HCT116 (cell line): Measurements from ENCODE around the gene MMAA. TPM values are rescaled to one million over a fixed set of nuclear protein-coding genes. Genes with fewer than 3 reads are reported as not detected.

Experiments used
- ATAC-seq: fragments of 200-7000 bp; cut with Tn5 transposase; 2 replicates; pipeline ENCODE4 v1.9.1; 2020; ENCODE audit warnings: mild to moderate bottlenecking, moderate library complexity
- BruUV-seq: library from RNA; stranded (reverse); fragments of 400-500 nt; replicated peaks from 2 replicates; lab custom pipeline; 2021; lab: Mats Ljungman, UMichigan
- CTCF ChIA-PET: fragments of 300-600 bp; sonication (Branson Sonifier 250); formaldehyde crosslinking; loops from one replicate; lab custom pipeline; 2021; ENCODE audit warnings: antibody characterized with exemption; lab: Charles Lee
- POLR2A ChIA-PET: fragments of 300-600, 350-600 bp; sonication (Branson Sonifier 250); formaldehyde crosslinking; loops from one replicate; lab custom pipeline; 2021; ENCODE audit warnings: antibody characterized with exemption; lab: Charles Lee
- RAD21 ChIA-PET, 2 experiments: fragments of 300-600 bp; sonication (Branson Sonifier 250); formaldehyde crosslinking; loops; one replicate each; lab custom pipeline; 2023; ENCODE audit warnings: low total read pairs in 2 of 2; ENCODE audit not compliant: uncharacterized antibody in 2 of 2, unreplicated experiment in 2 of 2, low non-redundant PET in 1 of 2; lab: Charles Lee
- DNase-seq: peaks from one replicate; pipeline ENCODE4 v3.0.0-alpha.2; 2010; ENCODE audit warnings: low read depth, low spot score
- H2AFZ ChIP-seq: fragments of 200-600 bp; shearing (Covaris generic), sonication (generic); 2 replicates; pipeline ENCODE4 v1.6.1; 2017; ENCODE audit warnings: low read depth, mixed run types, mixed read lengths, antibody characterized with exemption, low read length; ENCODE audit not compliant: poor library complexity, severe bottlenecking
- H3K27ac ChIP-seq: 2 replicates; pipeline ENCODE4 v1.5.1; 2012; ENCODE audit warnings: low read depth, low read length
- H3K27me3 ChIP-seq: fragments of 200-600 bp; sonication (generic); 2 replicates; pipeline ENCODE4 v1.6.1; 2016; ENCODE audit warnings: mixed run types, low read length, mixed read lengths; ENCODE audit not compliant: insufficient read depth
- H3K36me3 ChIP-seq, 2 experiments: fragments of 200-500 bp in 1 of 2; fragments of 200-600 bp in 1 of 2; sonication (Bioruptor generic) in 1 of 2; sonication (generic) in 1 of 2; 2 replicates each; pipeline versions ENCODE4 v1.5.1 to v1.6.1; 2014 to 2016; ENCODE audit warnings: low read length in 2 of 2, inconsistent platforms in 1 of 2, mixed read lengths in 1 of 2, mixed run types in 1 of 2; ENCODE audit not compliant: insufficient read depth in 2 of 2, control insufficient read depth in 1 of 2
- H3K4me1 ChIP-seq, 2 experiments: fragments of 200-600 bp in 1 of 2; sonication (generic) in 1 of 2; 2 replicates each; pipeline versions ENCODE4 v1.5.1 to v1.6.1; 2012 to 2017; ENCODE audit warnings: low read length in 2 of 2, inconsistent platforms in 1 of 2, mild to moderate bottlenecking in 1 of 2, mixed read lengths in 1 of 2, mixed run types in 1 of 2, moderate library complexity in 1 of 2; ENCODE audit not compliant: insufficient read depth in 2 of 2, control insufficient read depth in 1 of 2
- H3K4me2 ChIP-seq: fragments of 200-600 bp; sonication (generic); 2 replicates; pipeline ENCODE4 v1.6.1; 2017; ENCODE audit warnings: mixed run types, low read length, mixed read lengths
- H3K4me3 ChIP-seq, 2 experiments: fragments of 200-600 bp in 1 of 2; sonication (generic) in 1 of 2; replicated peaks in 1 of 2; 2 replicates each; pipeline ENCODE4 v1.5.1; 2011 to 2016; ENCODE audit warnings: low read length in 2 of 2, control low read depth in 1 of 2, low read depth in 1 of 2, mild to moderate bottlenecking in 1 of 2, mixed read lengths in 1 of 2, mixed run types in 1 of 2
- H3K79me2 ChIP-seq: fragments of 200-600 bp; sonication (generic); 2 replicates; pipeline ENCODE4 v1.6.1; 2017; ENCODE audit warnings: mild to moderate bottlenecking, mixed run types, low read length, moderate library complexity, mixed read lengths; ENCODE audit not compliant: insufficient read depth
- H3K9ac ChIP-seq: fragments of 200-600 bp; sonication (generic); 2 replicates; pipeline ENCODE4 v1.6.1; 2016; ENCODE audit warnings: low read length, mixed read lengths
- H3K9me2 ChIP-seq: fragments of 200-600 bp; sonication (generic), shearing (Covaris generic); 2 replicates; pipeline ENCODE4 v1.6.1; 2017; ENCODE audit warnings: mixed run types, mild to moderate bottlenecking, moderate library complexity; ENCODE audit not compliant: insufficient read depth
- H3K9me3 ChIP-seq, 2 experiments: fragments of 200-500 bp in 1 of 2; fragments of 200-600 bp in 1 of 2; sonication (Bioruptor generic) in 1 of 2; sonication (generic) in 1 of 2; 2 replicates each; pipeline ENCODE4 v1.6.1; 2014 to 2017; ENCODE audit warnings: low read length in 2 of 2, mixed read lengths in 2 of 2, inconsistent platforms in 1 of 2, low read depth in 1 of 2, mild to moderate bottlenecking in 1 of 2, mixed run types in 1 of 2, moderate library complexity in 1 of 2; ENCODE audit not compliant: control insufficient read depth in 1 of 2, insufficient read depth in 1 of 2
- H4K20me1 ChIP-seq: fragments of 200-600 bp; sonication (generic), shearing (Covaris generic); 2 replicates; pipeline ENCODE4 v1.6.1; 2017; ENCODE audit warnings: mixed run types, mild to moderate bottlenecking, moderate library complexity; ENCODE audit not compliant: insufficient read depth
- EGR1 ChIP-seq: IDR thresholded peaks from 2 replicates; pipeline ENCODE4 v1.6.1; 2012; ENCODE audit warnings: low read depth
- ELF1 ChIP-seq: IDR thresholded peaks from 2 replicates; pipeline ENCODE4 v1.6.1; 2012; ENCODE audit warnings: low read depth, borderline replicate concordance
- EZH2 ChIP-seq: fragments of 200-600 bp; sonication (generic); IDR thresholded peaks from 2 replicates; pipeline ENCODE4 v1.6.1; 2017; ENCODE audit warnings: antibody characterized with exemption, mixed run types
- EZH2phosphoT487 ChIP-seq: fragments of 200-600 bp; IDR thresholded peaks from 2 replicates; pipeline ENCODE4 v1.6.1; 2018; ENCODE audit warnings: antibody characterized with exemption, borderline replicate concordance
- MAX ChIP-seq: IDR thresholded peaks from 2 replicates; pipeline ENCODE4 v1.6.1; 2012
- POLR2A ChIP-seq: IDR thresholded peaks from 2 replicates; pipeline ENCODE4 v1.7.0; 2011; ENCODE audit warnings: borderline replicate concordance; ENCODE audit not compliant: insufficient read depth, insufficient read length; ENCODE audit errors: extremely low read depth
- SIN3A ChIP-seq: IDR thresholded peaks from 2 replicates; pipeline ENCODE4 v1.6.1; 2012; ENCODE audit warnings: low read depth
- TCF7L2 ChIP-seq: IDR thresholded peaks from 2 replicates; pipeline ENCODE4 v1.7.0; 2011; ENCODE audit warnings: borderline replicate concordance, inconsistent platforms; ENCODE audit not compliant: insufficient read depth, insufficient read length; ENCODE audit errors: extremely low read depth
- YY1 ChIP-seq: IDR thresholded peaks from 2 replicates; pipeline ENCODE4 v1.6.1; 2011; ENCODE audit warnings: low read length, low read depth, moderate library complexity, mild to moderate bottlenecking; ENCODE audit not compliant: insufficient replicate concordance; ENCODE audit errors: extremely low read depth
- ZBTB33 ChIP-seq: IDR thresholded peaks from 2 replicates; pipeline ENCODE4 v1.6.1; 2011; ENCODE audit warnings: mild to moderate bottlenecking, low read length, moderate library complexity; ENCODE audit not compliant: insufficient replicate concordance; ENCODE audit errors: extremely low read depth
- ZFX ChIP-seq: fragments of 450-650 bp; IDR thresholded peaks from 2 replicates; pipeline ENCODE4 v1.6.1; 2017
- intact Hi-C: fragments of 100-400 bp; cut with micrococcal nuclease; formaldehyde crosslinking; loops from 2 replicates; pipeline ENCODE4 v1.10.0; 2022
- total RNA-seq: library from RNA; stranded (reverse); gene quantifications from one replicate; pipeline ENCODE4 v1.2.1, GENCODE V29; 2021; ENCODE audit not compliant: unreplicated experiment

MMAA gene
- total RNA-seq, 1 experiment from 2014 or later, result 3.6 TPM

- Histone ChIP-seq H3K36me3 (no peaks in the 10 kb centered on the region), H3K79me2 (no peaks in the 10 kb centered on the region), H3K27me3 (no peaks in the 10 kb centered on the region), H3K4me3 (no peak overlapping the region), H2AFZ (no peak overlapping the region), H3K9me2 (no peaks in the 10 kb centered on the region), H3K27ac (no peak overlapping the region), H3K9ac (no peak overlapping the region), H4K20me1 (no peaks in the 10 kb centered on the region), H3K4me2 (no peak overlapping the region), H3K9me3 (no peaks in the 10 kb centered on the region), H3K4me1 (peaks cover 11 to 17% of the 10 kb centered on the region in 2 experiments; a peak in 3 of 4 replicates)
- ATAC-seq, result no peak
- TF ChIP-seq EZH2 (no peak), SIN3A (no peak), ZBTB33 (no peak), ELF1 (no peak), ZFX (no peak), YY1 (no peak), MAX (no peak), EZH2phosphoT487 (no peak), POLR2A (no peak)
- no TSS peak for BruUV-seq
- intact Hi-C loops, result no loop called here
- POLR2A ChIA-PET, result no interaction called here
- RAD21 ChIA-PET, result no interaction called here
- CTCF ChIA-PET, result no interaction called here
- DNase-seq, result no peak
Measured at GRCh38 chr4:145681956-145682355, 62.8 kb downstream of the MMAA start.

- H3K4me2 ChIP-seq, result no peak overlapping the region
- TF ChIP-seq ZFX (no peak), EGR1 (no peak), EZH2phosphoT487 (no peak), TCF7L2 (no peak), ELF1 (no peak), EZH2 (no peak), POLR2A (no peak)
- H3K9me2 ChIP-seq, result no peaks in the 10 kb centered on the region
- no peaks in the 10 kb centered on the region for H3K9me3 ChIP-seq
- no peak overlapping the region for H3K9ac ChIP-seq
- ChIA-PET POLR2A (no interaction called here), CTCF (no interaction called here), RAD21 (no interaction called here)
- ATAC-seq, result no peak
- H3K4me1 ChIP-seq, result no peaks in the 10 kb centered on the region
- H3K4me3 ChIP-seq, result no peak overlapping the region
- DNase-seq, result no peak
- H3K27ac ChIP-seq, result no peak overlapping the region
- no peaks in the 10 kb centered on the region for H3K36me3 ChIP-seq
- H3K79me2 ChIP-seq, result no peaks in the 10 kb centered on the region
- intact Hi-C loops, result no loop called here
- no peaks in the 10 kb centered on the region for H3K27me3 ChIP-seq
- H4K20me1 ChIP-seq, result no peaks in the 10 kb centered on the region
- BruUV-seq, result no TSS peak
- H2AFZ ChIP-seq, result no peak overlapping the region
Measured at GRCh38 chr4:145686991-145687390, 67.8 kb downstream of the MMAA start.
